ENCODE measurements around the gene NMBR. TPM values are rescaled to one million over a fixed set of nuclear protein-coding genes. Genes with fewer than 3 reads are reported as not detected.
"Not testable (repeated sequence)": the region's sequence is repeated elsewhere in the genome, so short reads cannot be mapped to it uniquely, and the experiment has no call there.

The NMBR gene
- total RNA-seq, 1 experiment from 2014 or later = not detected

GRCh38 chr6:142165227-142165626 is 18.3 kb upstream of the NMBR start:
- no peak for DNase-seq (ENCODE audit: low spot score)
- intact Hi-C loops (cut with micrococcal nuclease; ENCODE audit: unreplicated experiment) = no loop called here
- no peaks in the 10 kb centered on the region for H3K27me3 ChIP-seq (replicated peaks; ENCODE audit: insufficient read depth, low read depth, low read length, poor library complexity)
- BruUV-seq (replicated peaks) = no TSS peak
- ChIA-PET CTCF (no interaction called here), POLR2A (ENCODE audit: low non-redundant PET) (interaction anchor here (0.7 kb wide), 1 partner anchor 22 kb away, joined by 3 read pairs; no protein-coding TSS in a partner anchor)
- peaks cover 13% of the 10 kb centered on the region for H3K36me3 ChIP-seq (ENCODE audit: insufficient read depth, low read length, poor library complexity, severe bottlenecking)
- TF ChIP-seq EZH2 (IDR thresholded peaks at IDR 0.05; ENCODE audit: borderline replicate concordance, low read depth, low read length, poor library complexity, severe bottlenecking) = no peak
- TF ChIP-seq CTCF (conservative IDR thresholded peaks at IDR 0.05; ENCODE audit: low read depth, low read length) = no peak
- no peaks in the 10 kb centered on the region for H3K4me1 ChIP-seq (ENCODE audit: insufficient read depth, low read length, poor library complexity, severe bottlenecking)
- no peaks in the 10 kb centered on the region for H3K9me3 ChIP-seq (ENCODE audit: low read depth, low read length, poor library complexity, severe bottlenecking)
- no peak overlapping the region for H3K27ac ChIP-seq (ENCODE audit: low read depth, low read length, poor library complexity, severe bottlenecking)
- H3K4me3 ChIP-seq (ENCODE audit: low read depth, low read length, poor library complexity, severe bottlenecking) = no peak overlapping the region

GRCh38 chr6:142162780-142163179 is 15.9 kb upstream of the NMBR start:
- Histone ChIP-seq H3K27ac (ENCODE audit: low read depth, low read length, poor library complexity, severe bottlenecking) (no peak overlapping the region), H3K4me3 (ENCODE audit: low read depth, low read length, poor library complexity, severe bottlenecking) (no peak overlapping the region), H3K9me3 (ENCODE audit: low read depth, low read length, poor library complexity, severe bottlenecking) (no peaks in the 10 kb centered on the region), H3K4me1 (ENCODE audit: insufficient read depth, low read length, poor library complexity, severe bottlenecking) (no peaks in the 10 kb centered on the region), H3K27me3 (replicated peaks; ENCODE audit: insufficient read depth, low read depth, low read length, poor library complexity) (no peaks in the 10 kb centered on the region), H3K36me3 (ENCODE audit: insufficient read depth, low read length, poor library complexity, severe bottlenecking) (peaks cover 9% of the 10 kb centered on the region)
- no TSS peak for BruUV-seq (replicated peaks)
- DNase-seq (ENCODE audit: low spot score) = no peak
- TF ChIP-seq CTCF (conservative IDR thresholded peaks at IDR 0.05; ENCODE audit: low read depth, low read length) (no peak), EZH2 (IDR thresholded peaks at IDR 0.05; ENCODE audit: borderline replicate concordance, low read depth, low read length, poor library complexity, severe bottlenecking) (no peak)
- CTCF ChIA-PET = no interaction called here
- intact Hi-C loops (cut with micrococcal nuclease; ENCODE audit: unreplicated experiment) = no loop called here
- POLR2A ChIA-PET (ENCODE audit: low non-redundant PET) = no interaction called here

- H3K9me3 ChIP-seq (ENCODE audit: low read depth, low read length, poor library complexity, severe bottlenecking); H3K27me3 ChIP-seq (replicated peaks; ENCODE audit: insufficient read depth, low read depth, low read length, poor library complexity); BruUV-seq (replicated peaks); H3K36me3 ChIP-seq (ENCODE audit: insufficient read depth, low read length, poor library complexity, severe bottlenecking); H3K27ac ChIP-seq (ENCODE audit: low read depth, low read length, poor library complexity, severe bottlenecking); H3K4me3 ChIP-seq (ENCODE audit: low read depth, low read length, poor library complexity, severe bottlenecking); DNase-seq (ENCODE audit: low spot score); H3K4me1 ChIP-seq (ENCODE audit: insufficient read depth, low read length, poor library complexity, severe bottlenecking): not testable (repeated sequence)
- ChIA-PET CTCF (interaction anchor here (1.0 kb wide), 1 partner anchor 51 kb away, joined by 3 read pairs; no protein-coding TSS in a partner anchor), POLR2A (ENCODE audit: low non-redundant PET) (interaction anchor here (0.6 kb wide), 1 partner anchor 21 kb away, joined by 3 read pairs; no protein-coding TSS in a partner anchor)
- intact Hi-C loops (cut with micrococcal nuclease; ENCODE audit: unreplicated experiment) = loop anchor here (5.0 kb wide), 2 partner anchors 231 to 381 kb away; no protein-coding TSS in a partner anchor
These were observed 9.8 kb upstream of the NMBR start for GRCh38 chr6:142156758-142157068.
